Testis (tissue), 2 donors: ENCODE results near the gene HTR3D.
"Not testable (repeated sequence)": the region's sequence is repeated elsewhere in the genome, so short reads cannot be mapped to it uniquely, and the experiment has no call there.

Experiments used
- POLR2A ChIP-seq: fragments of 450-650 bp; IDR thresholded peaks from one replicate; pipeline ENCODE4 v1.6.1; 2017; ENCODE audit warnings: antibody characterized with exemption, mild to moderate bottlenecking, moderate library complexity
- TF ChIP-seq, protein P1 (sequence below), 3 experiments: fragments of 450-650 bp in 2 of 3; fragments of 200-600 bp in 1 of 3; sonication (generic) in 1 of 3; IDR thresholded peaks; one replicate each; pipeline ENCODE4 v1.5.1; 2016 to 2019; ENCODE audit warnings: antibody characterized with exemption in 3 of 3, mild to moderate bottlenecking in 2 of 3, moderate library complexity in 1 of 3

DNA sequence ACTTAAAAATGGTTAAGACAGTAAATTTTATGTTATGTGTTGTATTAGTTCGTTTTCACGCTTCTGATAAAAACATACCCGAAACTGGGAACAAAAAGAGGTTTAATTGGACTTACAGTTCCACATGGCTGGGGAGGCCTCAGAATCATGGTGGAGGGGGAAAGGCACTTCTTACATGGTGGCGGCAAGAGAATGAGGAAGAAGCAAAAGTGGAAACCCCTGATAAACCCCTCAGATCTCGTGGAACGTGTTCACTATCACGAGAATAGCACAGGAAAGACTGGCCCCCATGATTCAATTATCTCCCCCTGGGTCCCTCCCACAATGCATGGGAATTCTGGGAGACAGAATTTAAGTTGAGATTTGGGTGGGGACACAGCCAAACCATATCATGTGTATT lies 39.6 kb downstream of the HTR3D start:
- TF ChIP-seq, protein P1, sequence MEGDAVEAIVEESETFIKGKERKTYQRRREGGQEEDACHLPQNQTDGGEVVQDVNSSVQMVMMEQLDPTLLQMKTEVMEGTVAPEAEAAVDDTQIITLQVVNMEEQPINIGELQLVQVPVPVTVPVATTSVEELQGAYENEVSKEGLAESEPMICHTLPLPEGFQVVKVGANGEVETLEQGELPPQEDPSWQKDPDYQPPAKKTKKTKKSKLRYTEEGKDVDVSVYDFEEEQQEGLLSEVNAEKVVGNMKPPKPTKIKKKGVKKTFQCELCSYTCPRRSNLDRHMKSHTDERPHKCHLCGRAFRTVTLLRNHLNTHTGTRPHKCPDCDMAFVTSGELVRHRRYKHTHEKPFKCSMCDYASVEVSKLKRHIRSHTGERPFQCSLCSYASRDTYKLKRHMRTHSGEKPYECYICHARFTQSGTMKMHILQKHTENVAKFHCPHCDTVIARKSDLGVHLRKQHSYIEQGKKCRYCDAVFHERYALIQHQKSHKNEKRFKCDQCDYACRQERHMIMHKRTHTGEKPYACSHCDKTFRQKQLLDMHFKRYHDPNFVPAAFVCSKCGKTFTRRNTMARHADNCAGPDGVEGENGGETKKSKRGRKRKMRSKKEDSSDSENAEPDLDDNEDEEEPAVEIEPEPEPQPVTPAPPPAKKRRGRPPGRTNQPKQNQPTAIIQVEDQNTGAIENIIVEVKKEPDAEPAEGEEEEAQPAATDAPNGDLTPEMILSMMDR (IDR thresholded peaks at IDR 0.05), result not testable (repeated sequence)
- not testable (repeated sequence) for TF ChIP-seq POLR2A
